Stomach (tissue), 9 donors: Measurements from ENCODE around the gene UGT1A8. TPM values are rescaled to one million over a fixed set of nuclear protein-coding genes. Genes with fewer than 3 reads are reported as not detected.

ENCODE experiments used
- DNase-seq, 2 donors: peaks; one replicate each; pipeline versions ENCODE4 v3.0.0 to v3.0.0-alpha.2; 2013 to 2019
- H3K27ac ChIP-seq, 5 donors: fragments of 200-600 bp in 4 of 5; sonication (generic) in 4 of 5; one replicate each; pipeline ENCODE4 v1.5.1; 2013 to 2019; ENCODE audit warnings: mild to moderate bottlenecking in 1 of 5, moderate library complexity in 1 of 5
- H3K27me3 ChIP-seq, 3 donors: fragments of 200-600 bp; sonication (generic); one replicate each; pipeline ENCODE4 v1.5.1; 2017 to 2019; ENCODE audit warnings: mixed run types in 1 of 3
- H3K36me3 ChIP-seq, 4 donors: fragments of 200-600 bp; sonication (generic); 1 replicate in 3 of 4; 2 replicates in 1 of 4; pipeline ENCODE4 v1.5.1; 2016 to 2019
- H3K4me1 ChIP-seq, 4 donors: fragments of 200-600 bp; sonication (generic); one replicate each; pipeline ENCODE4 v1.5.1; 2016 to 2019
- H3K4me3 ChIP-seq, 4 donors: fragments of 200-600 bp; sonication (generic) in 3 of 4; one replicate each; pipeline ENCODE4 v1.5.1; 2016 to 2019; ENCODE audit warnings: mild to moderate bottlenecking in 1 of 4
- H3K9me3 ChIP-seq, 4 donors: fragments of 200-600 bp; sonication (generic); one replicate each; pipeline ENCODE4 v1.5.1; 2016 to 2019
- EP300 ChIP-seq: sonication (generic); formaldehyde crosslinking; IDR thresholded peaks from one replicate; pipeline ENCODE4 v1.6.1; 2017; ENCODE audit warnings: antibody characterized with exemption
- POLR2A ChIP-seq, 4 donors: fragments of 450-650 bp; IDR thresholded peaks; one replicate each; pipeline ENCODE4 v1.6.1; 2016; ENCODE audit warnings: antibody characterized with exemption in 4 of 4, control low read depth in 2 of 4, mild to moderate bottlenecking in 1 of 4, moderate library complexity in 1 of 4
- POLR2AphosphoS5 ChIP-seq, 3 donors: sonication (generic); formaldehyde crosslinking; IDR thresholded peaks; one replicate each; pipeline ENCODE4 v1.6.1; 2016; ENCODE audit warnings: antibody characterized with exemption in 3 of 3
- WGBS, 5 donors: extraction: QIAGEN DNeasy Blood & Tissue Kit in 3 of 5; methylation state at CpG; one replicate each; pipeline versions ENCODE4 v1.1.5 to v1.1.7; 2013 to 2018; 5-methylcytosine and 5-hydroxymethylcytosine counted together
- intact Hi-C: fragments of 100-400 bp; cut with DNase I; formaldehyde crosslinking; loops from one replicate; pipeline ENCODE4 v1.15.1; 2023; ENCODE audit warnings: low total_unique reads
- polyA plus RNA-seq, 3 donors: library from polyadenylated mRNA; stranded (reverse); fragments of 200-250 nt; gene quantifications; one replicate each; pipeline ENCODE4 v1.2.3, GENCODE V29; 2013
- total RNA-seq, 5 donors: library from RNA; depleted of rRNA; stranded (reverse); fragments of >200 nt; gene quantifications; one replicate each; pipeline versions ENCODE4 v1.1.0 to v1.2.3, GENCODE V29; 2014 to 2016
- TF ChIP-seq, protein P1 (sequence below), 7 experiments: fragments of 450-650 bp in 4 of 7; fragments of 200-600 bp in 3 of 7; sonication (generic) in 3 of 7; IDR thresholded peaks; one replicate each; pipeline ENCODE4 v1.5.1; 2016 to 2019; ENCODE audit warnings: antibody characterized with exemption in 7 of 7, control low read depth in 2 of 7, mild to moderate bottlenecking in 1 of 7
- donor health status: healthy with polysubstance abuse.
- donor health status: Bipolar disorder and iron deficiency.
- donor health status: healthy.

UGT1A8 gene
- total and polyA plus RNA-seq, 8 donors = 2.3 to 7.2 TPM; not detected in 6

DNA sequence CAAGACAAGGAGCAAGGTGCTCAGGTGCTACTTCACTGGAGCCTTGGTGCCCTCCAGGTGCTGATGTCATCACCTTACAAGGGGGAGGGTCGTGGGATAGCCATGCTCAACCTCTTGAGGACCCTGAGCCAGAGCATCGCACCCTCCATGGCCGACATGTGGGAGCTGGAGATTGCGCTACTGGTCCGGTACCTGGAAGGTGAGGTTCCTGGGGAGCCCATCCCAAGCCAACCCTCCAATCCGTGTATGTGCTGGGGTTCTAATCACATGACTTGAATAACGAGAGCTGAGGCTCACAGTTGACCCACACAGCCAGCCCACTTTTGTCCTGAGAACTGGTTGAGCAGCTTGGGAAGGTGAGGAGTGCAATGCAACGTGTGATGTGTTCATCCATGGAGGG lies 186.6 kb downstream of the UGT1A8 start:
- WGBS, 5 donors = 45 to 71% (median 64%) methylated on average over 1 to 8 of the region's 8 CpGs
- Histone ChIP-seq H3K27ac (no peak overlapping the region), H3K27me3 (peaks cover 0 to 24% (median 5%) of the 10 kb centered on the region in 3 donors), H3K36me3 (no peaks in the 10 kb centered on the region), H3K4me3 (no peak overlapping the region), H3K9me3 (no peaks in the 10 kb centered on the region), H3K4me1 (no peaks in the 10 kb centered on the region)
- DNase-seq = peak in 1 of 2 donors; percentile 14
- intact Hi-C loops = no loop called here
- TF ChIP-seq POLR2A (IDR thresholded peaks at IDR 0.05) (no peak), EP300 (no peak), POLR2AphosphoS5 (IDR thresholded peaks at IDR 0.05) (no peak)
- TF ChIP-seq, protein P1, sequence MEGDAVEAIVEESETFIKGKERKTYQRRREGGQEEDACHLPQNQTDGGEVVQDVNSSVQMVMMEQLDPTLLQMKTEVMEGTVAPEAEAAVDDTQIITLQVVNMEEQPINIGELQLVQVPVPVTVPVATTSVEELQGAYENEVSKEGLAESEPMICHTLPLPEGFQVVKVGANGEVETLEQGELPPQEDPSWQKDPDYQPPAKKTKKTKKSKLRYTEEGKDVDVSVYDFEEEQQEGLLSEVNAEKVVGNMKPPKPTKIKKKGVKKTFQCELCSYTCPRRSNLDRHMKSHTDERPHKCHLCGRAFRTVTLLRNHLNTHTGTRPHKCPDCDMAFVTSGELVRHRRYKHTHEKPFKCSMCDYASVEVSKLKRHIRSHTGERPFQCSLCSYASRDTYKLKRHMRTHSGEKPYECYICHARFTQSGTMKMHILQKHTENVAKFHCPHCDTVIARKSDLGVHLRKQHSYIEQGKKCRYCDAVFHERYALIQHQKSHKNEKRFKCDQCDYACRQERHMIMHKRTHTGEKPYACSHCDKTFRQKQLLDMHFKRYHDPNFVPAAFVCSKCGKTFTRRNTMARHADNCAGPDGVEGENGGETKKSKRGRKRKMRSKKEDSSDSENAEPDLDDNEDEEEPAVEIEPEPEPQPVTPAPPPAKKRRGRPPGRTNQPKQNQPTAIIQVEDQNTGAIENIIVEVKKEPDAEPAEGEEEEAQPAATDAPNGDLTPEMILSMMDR (IDR thresholded peaks at IDR 0.05) = no peak

DNA sequence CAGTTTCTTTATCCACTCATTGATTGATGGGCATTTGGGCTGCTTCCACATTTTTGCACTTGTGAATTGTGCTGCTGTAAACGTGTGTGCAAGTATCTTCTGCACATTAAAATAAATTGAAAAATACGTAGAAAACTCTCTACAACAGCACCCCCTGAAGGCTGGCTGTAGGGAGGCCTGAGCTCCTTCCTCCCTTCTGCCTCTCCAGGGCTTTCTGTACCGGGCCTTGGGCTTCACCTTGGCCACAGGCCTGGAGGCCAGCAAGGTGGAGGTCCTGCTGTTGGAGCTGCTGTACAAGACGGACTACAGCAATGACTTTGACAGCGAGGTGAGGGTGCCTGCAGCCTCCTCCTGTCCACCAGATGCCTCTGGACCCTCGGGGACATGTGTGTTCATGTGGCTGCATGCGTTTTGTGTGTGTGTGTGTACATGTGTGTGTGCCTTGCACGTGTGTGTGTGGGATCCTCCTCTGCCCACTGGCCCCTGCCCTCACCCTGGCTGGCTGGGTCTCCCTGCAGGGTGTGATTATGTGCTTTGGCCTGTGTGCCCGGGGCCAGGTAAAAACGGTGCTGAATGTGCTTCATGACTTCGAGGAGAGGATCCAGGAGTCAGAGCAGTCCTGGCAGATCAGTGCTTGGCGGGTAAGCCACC lies 189.9 kb downstream of the UGT1A8 start:
- H3K4me3 ChIP-seq = no peak overlapping the region
- intact Hi-C loops = no loop called here
- no peaks in the 10 kb centered on the region for H3K9me3 ChIP-seq
- H3K27me3 ChIP-seq = peaks cover 0 to 24% (median 5%) of the 10 kb centered on the region in 3 donors
- TF ChIP-seq EP300 = no peak
- TF ChIP-seq, protein P1 (IDR thresholded peaks at IDR 0.05) = no peak
- TF ChIP-seq POLR2A (IDR thresholded peaks at IDR 0.05) = no peak
- TF ChIP-seq POLR2AphosphoS5 (IDR thresholded peaks at IDR 0.05) = no peak
- peak in 1 of 2 donors; percentile 17 for DNase-seq
- 68 to 74% (median 73%) methylated on average over 9 to 12 of the region's 12 CpGs for WGBS, 5 donors
- no peaks in the 10 kb centered on the region for H3K4me1 ChIP-seq
- no peaks in the 10 kb centered on the region for H3K36me3 ChIP-seq
- no peak overlapping the region for H3K27ac ChIP-seq

DNA sequence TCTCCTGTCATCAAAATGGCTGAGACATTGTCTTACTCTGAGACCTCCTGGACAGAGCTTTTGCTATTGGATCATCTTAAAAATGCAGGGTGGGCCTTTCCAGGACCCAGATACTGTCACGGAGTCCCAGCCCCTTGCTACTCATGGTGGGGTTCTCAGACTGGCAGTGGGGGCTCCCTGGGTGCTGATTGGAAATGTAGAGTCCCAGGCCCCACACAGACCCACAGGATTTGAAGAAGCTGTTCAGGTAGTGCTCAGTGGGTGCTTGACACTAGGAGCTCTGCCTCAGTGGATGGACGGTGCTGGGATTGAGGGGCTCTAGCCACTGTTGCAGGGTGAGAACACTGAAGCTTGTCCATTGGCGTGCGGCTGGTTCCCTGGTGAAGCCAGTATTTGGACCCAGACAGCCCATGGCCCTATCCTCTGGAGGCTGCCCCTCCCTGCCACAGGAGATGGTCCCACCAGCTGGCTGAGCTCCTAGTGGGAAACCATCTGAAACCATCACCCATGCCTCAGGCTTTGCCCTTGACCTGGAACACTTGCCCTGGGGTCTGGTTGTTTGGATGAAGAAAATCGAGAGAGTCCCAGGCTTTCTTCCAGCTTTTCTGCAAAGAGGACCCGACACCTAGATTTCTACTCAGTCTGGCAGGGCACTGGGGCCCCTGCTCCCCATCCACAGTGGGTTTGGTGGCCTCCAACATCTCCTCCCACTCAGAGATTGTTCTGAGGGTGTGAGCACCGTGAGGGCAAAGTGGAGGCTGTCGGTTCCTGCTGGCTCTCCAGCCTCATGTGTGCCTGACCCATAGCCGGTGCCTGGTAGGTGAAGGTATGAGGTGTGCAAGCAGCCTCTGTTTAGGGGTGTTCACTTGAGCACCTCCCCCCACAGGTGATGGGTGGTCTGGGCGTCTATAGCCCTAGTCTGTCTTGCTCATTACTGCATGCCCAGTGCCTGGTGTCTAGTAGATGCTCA lies 190.8 kb downstream of the UGT1A8 start:
- Histone ChIP-seq H3K4me1 (no peaks in the 10 kb centered on the region), H3K36me3 (no peaks in the 10 kb centered on the region), H3K27ac (no peak overlapping the region), H3K4me3 (no peak overlapping the region), H3K9me3 (no peaks in the 10 kb centered on the region), H3K27me3 (peaks cover 0 to 24% (median 5%) of the 10 kb centered on the region in 3 donors)
- intact Hi-C loops = no loop called here
- DNase-seq = peak in 1 of 2 donors; percentile 15
- 40 to 78% (median 76%) methylated on average over 2 to 10 of the region's 10 CpGs for WGBS, 5 donors
- TF ChIP-seq POLR2AphosphoS5 (IDR thresholded peaks at IDR 0.05) (no peak), POLR2A (IDR thresholded peaks at IDR 0.05) (no peak), EP300 (no peak)
- TF ChIP-seq, protein P1 (IDR thresholded peaks at IDR 0.05) = no peak

DNA sequence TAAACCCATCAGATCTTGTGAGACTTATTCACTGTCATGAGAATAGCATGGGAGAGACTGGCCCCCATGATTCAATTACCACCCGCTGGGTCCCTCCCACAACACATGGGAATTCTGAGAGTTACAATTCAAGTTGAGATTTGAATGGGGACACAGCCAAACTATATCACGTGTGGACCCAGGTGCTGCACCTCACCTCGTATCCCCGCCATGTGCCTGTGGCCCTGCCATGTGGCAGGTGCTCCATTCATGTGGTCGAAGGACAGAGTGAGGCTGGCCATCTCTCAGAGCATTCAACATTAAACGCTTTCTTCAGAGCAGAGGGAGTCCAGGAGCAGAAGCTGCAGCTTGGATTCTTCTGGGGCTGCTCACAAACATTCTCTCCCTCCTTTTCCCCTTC lies 193.0 kb downstream of the UGT1A8 start:
- DNase-seq = peak in 1 of 2 donors; percentile 5
- peaks cover 0 to 15% (median 9%) of the 10 kb centered on the region in 3 donors for H3K27me3 ChIP-seq
- TF ChIP-seq POLR2AphosphoS5 (IDR thresholded peaks at IDR 0.05) (no peak), POLR2A (IDR thresholded peaks at IDR 0.05) (no peak), EP300 (no peak)
- TF ChIP-seq, protein P1 (IDR thresholded peaks at IDR 0.05) = no peak
- no peak overlapping the region for H3K4me3 ChIP-seq
- no peaks in the 10 kb centered on the region for H3K36me3 ChIP-seq
- WGBS, 5 donors = 81 to 95% (median 87%) methylated on average over 2 to 6 of the region's 6 CpGs
- no peaks in the 10 kb centered on the region for H3K9me3 ChIP-seq
- H3K4me1 ChIP-seq = no peaks in the 10 kb centered on the region
- intact Hi-C loops = no loop called here
- H3K27ac ChIP-seq = no peak overlapping the region
